GM21360 (cell line): ENCODE measurements around the gene FAM228B.
"Not testable (repeated sequence)": the region's sequence is repeated elsewhere in the genome, so short reads cannot be mapped to it uniquely, and the experiment has no call there.

ENCODE experiments used
- ATAC-seq: cut with Tn5 transposase; IDR thresholded peaks from one replicate; pipeline ENCODE4 v1.9.1; 2021; ENCODE audit warnings: mild to moderate bottlenecking, moderate library complexity; ENCODE audit not compliant: unreplicated experiment

FAM228B gene

GRCh38 chr2:24153478-24153877 lies 30.2 kb downstream of the FAM228B start:
- no peak for ATAC-seq

GRCh38 chr2:24158131-24158530 lies 34.9 kb downstream of the FAM228B start:
- no peak for ATAC-seq

GRCh38 chr2:24159708-24160107 lies 36.4 kb downstream of the FAM228B start:
- no peak for ATAC-seq

- no peak for ATAC-seq
These were observed 37.5 kb downstream of the FAM228B start for GRCh38 chr2:24160761-24161160.

- ATAC-seq = no peak
These were observed 39.2 kb downstream of the FAM228B start for GRCh38 chr2:24162494-24162893.

GRCh38 chr2:24163186-24163585 lies 39.9 kb downstream of the FAM228B start:
- ATAC-seq = no peak

GRCh38 chr2:24163601-24164000 lies 40.3 kb downstream of the FAM228B start:
- ATAC-seq = no peak

- peak; percentile 72 for ATAC-seq
These were observed 41.2 kb downstream of the FAM228B start for GRCh38 chr2:24164416-24164973.

- ATAC-seq = no peak
These were observed 45.8 kb downstream of the FAM228B start for GRCh38 chr2:24169023-24169422.

- no peak for ATAC-seq
These were observed 51.6 kb downstream of the FAM228B start, which contains the start of gene FAM228A for GRCh38 chr2:24174851-24175277. Gene FAM228A (plus strand): TSS chr2:24175053. CDS start chr2:24175481, 428 bp downstream.

GRCh38 chr2:24175631-24176187 lies 52.4 kb downstream of the FAM228B start:
- ATAC-seq = no peak

- ATAC-seq = no peak
These were observed 53.1 kb downstream of the FAM228B start for GRCh38 chr2:24176326-24176725.

GRCh38 chr2:24179683-24180082 lies 56.4 kb downstream of the FAM228B start:
- no peak for ATAC-seq

- no peak for ATAC-seq
These were observed 58.6 kb downstream of the FAM228B start for GRCh38 chr2:24181849-24182248.

GRCh38 chr2:24182507-24182906 lies 59.2 kb downstream of the FAM228B start:
- ATAC-seq = no peak

- no peak for ATAC-seq
These were observed 60.2 kb downstream of the FAM228B start for GRCh38 chr2:24183366-24184069.

GRCh38 chr2:24189551-24189950 lies 66.3 kb downstream of the FAM228B start:
- no peak for ATAC-seq

- no peak for ATAC-seq
These were observed 67.2 kb downstream of the FAM228B start for GRCh38 chr2:24190503-24190902.

- ATAC-seq = no peak
These were observed 67.9 kb downstream of the FAM228B start for GRCh38 chr2:24191156-24191555.

GRCh38 chr2:24191848-24192247 lies 68.6 kb downstream of the FAM228B start:
- no peak for ATAC-seq

GRCh38 chr2:24197213-24197612 lies 73.9 kb downstream of the FAM228B start:
- ATAC-seq = not testable (repeated sequence)

- no peak for ATAC-seq
These were observed 76.8 kb downstream of the FAM228B start for GRCh38 chr2:24199968-24200590.
